ENCODE measurements around the gene VTI1A.

DNA sequence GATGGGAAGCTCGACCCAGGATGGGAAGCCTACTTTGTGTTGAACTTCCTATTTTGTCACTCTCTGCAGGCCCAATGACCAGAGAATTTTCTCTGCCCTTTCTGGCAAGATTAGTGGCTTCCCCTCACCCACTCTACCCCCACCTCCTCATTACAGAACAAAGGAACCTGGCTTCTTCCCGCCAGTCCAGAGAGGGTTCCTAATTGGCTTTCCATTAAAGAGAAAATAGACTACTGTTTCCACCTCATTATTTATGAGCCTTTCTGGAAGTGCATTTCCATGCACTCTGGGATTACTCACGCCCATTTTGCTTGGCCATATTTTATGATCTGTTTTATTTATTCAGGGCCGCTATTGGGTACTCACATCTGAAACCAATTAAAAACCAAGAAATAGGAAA is 408.1 kb downstream of the VTI1A start:
- no peak for TF ChIP-seq POLR2A (IDR thresholded peaks at IDR 0.05)
- TF ChIP-seq, protein P1, sequence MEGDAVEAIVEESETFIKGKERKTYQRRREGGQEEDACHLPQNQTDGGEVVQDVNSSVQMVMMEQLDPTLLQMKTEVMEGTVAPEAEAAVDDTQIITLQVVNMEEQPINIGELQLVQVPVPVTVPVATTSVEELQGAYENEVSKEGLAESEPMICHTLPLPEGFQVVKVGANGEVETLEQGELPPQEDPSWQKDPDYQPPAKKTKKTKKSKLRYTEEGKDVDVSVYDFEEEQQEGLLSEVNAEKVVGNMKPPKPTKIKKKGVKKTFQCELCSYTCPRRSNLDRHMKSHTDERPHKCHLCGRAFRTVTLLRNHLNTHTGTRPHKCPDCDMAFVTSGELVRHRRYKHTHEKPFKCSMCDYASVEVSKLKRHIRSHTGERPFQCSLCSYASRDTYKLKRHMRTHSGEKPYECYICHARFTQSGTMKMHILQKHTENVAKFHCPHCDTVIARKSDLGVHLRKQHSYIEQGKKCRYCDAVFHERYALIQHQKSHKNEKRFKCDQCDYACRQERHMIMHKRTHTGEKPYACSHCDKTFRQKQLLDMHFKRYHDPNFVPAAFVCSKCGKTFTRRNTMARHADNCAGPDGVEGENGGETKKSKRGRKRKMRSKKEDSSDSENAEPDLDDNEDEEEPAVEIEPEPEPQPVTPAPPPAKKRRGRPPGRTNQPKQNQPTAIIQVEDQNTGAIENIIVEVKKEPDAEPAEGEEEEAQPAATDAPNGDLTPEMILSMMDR (IDR thresholded peaks at IDR 0.05) = no peak

Measured in thyroid gland (tissue), 4 donors.